ENCODE results near the gene XIST. TPM values are rescaled to one million over a fixed set of nuclear protein-coding genes. Genes with fewer than 3 reads are reported as not detected.

Gene XIST
- total and polyA plus RNA-seq, 10 of the 15 experiments (the other 5 are each of a cell fraction or from before 2014, with no cell fraction given) = 39.1 to 787 (median 91.3) TPM

- ChIA-PET POLR2A (no interaction called here), SMC1A (ENCODE audit: uncharacterized antibody, unreplicated experiment) (interaction anchor here (1.0 to 1.6 kb wide), 3 partner anchors 154 to 274 kb away, joined by 3 to 10 read pairs (median 4); no protein-coding TSS in a partner anchor), CTCF (interaction anchor here (0.6 to 5.4 kb wide), 8 partner anchors 120 to 689 kb away, joined by 3 to 45 read pairs (median 4); no protein-coding TSS in a partner anchor), RAD21 (ENCODE audit: unreplicated experiment) (interaction anchor here (1.2 kb wide), 2 partner anchors 156 to 274 kb away, joined by 3 to 4 read pairs; no protein-coding TSS in a partner anchor)
- DNase-seq (ENCODE audit: low read depth, low spot score) (no peak), FAIRE-seq (no peak), ATAC-seq (no peak)
- no peak for TF ChIP-seq ZSCAN29 (IDR thresholded peaks at IDR 0.05)
- TF ChIP-seq GABPA (IDR thresholded peaks at IDR 0.05; ENCODE audit: low read depth) = no peak
- TF ChIP-seq USF1 (IDR thresholded peaks at IDR 0.05; ENCODE audit: borderline replicate concordance, extremely low read length, insufficient read depth, low read depth, low read length) = no peak
- TF ChIP-seq JUND (IDR thresholded peaks at IDR 0.05; ENCODE audit: low read depth, low read length) = no peak
- no peak for TF ChIP-seq SREBF1 (IDR thresholded peaks at IDR 0.05; ENCODE audit: low read length)
- TF ChIP-seq ETV6 (conservative IDR thresholded peaks at IDR 0.05 in 1 of 2, IDR thresholded peaks at IDR 0.05 in 1 of 2; ENCODE audit: borderline replicate concordance in 1 of 2, low read depth in 1 of 2) = no peak
- TF ChIP-seq NFYB (IDR thresholded peaks at IDR 0.05; ENCODE audit: insufficient read depth, low read depth, low read length) = no peak
- TF ChIP-seq ZBTB11 (CRISPR knock-in tag; IDR thresholded peaks at IDR 0.05) = no peak
- TF ChIP-seq IRF5 (IDR thresholded peaks at IDR 0.05; ENCODE audit: borderline replicate concordance) = no peak
- TF ChIP-seq IKZF1 (conservative IDR thresholded peaks at IDR 0.05) = no peak
- no peak for TF ChIP-seq HDAC2 (IDR thresholded peaks at IDR 0.05)
- no peak for TF ChIP-seq POLR2A (IDR thresholded peaks at IDR 0.05; ENCODE audit: low read depth, low read length)
- Histone ChIP-seq H4K20me1 (ENCODE audit: control insufficient read depth, insufficient read depth) (no peaks in the 10 kb centered on the region), H3K4me1 (ENCODE audit: control insufficient read depth, insufficient read depth, low read length) (no peaks in the 10 kb centered on the region), H2AFZ (ENCODE audit: control insufficient read depth, low read depth, low read length) (no peak overlapping the region), H3K27me3 (replicated peaks in 1 of 2; ENCODE audit: control insufficient read depth in 2 of 2, insufficient read depth in 2 of 2, low read length in 1 of 2) (no peaks in the 10 kb centered on the region), H3K4me3 (no peak overlapping the region), H3K36me3 (ENCODE audit: control insufficient read depth in 2 of 2, insufficient read depth in 2 of 2, low read length in 1 of 2) (no peaks in the 10 kb centered on the region), H3K9me3 (replicated peaks; ENCODE audit: control insufficient read depth, insufficient read depth, low read length) (no peaks in the 10 kb centered on the region), H3K79me2 (ENCODE audit: control insufficient read depth, insufficient read depth, low read length) (no peaks in the 10 kb centered on the region), H3K4me2 (ENCODE audit: control insufficient read depth, insufficient read depth) (no peak overlapping the region), H3K9ac (ENCODE audit: control insufficient read depth, insufficient read depth, low read length) (no peak overlapping the region), H3K27ac (ENCODE audit: control insufficient read depth, insufficient read depth) (no peak overlapping the region)
- in situ Hi-C loops (cut with MboI) (loop anchor here (5.0 to 10.0 kb wide), 5 partner anchors 158 to 1585 kb away; partner anchors contain the start of gene RPS4X), intact Hi-C loops (cut with micrococcal nuclease; ENCODE audit: unreplicated experiment) (loop anchor here (5.0 kb wide), 1 partner anchor 693 kb away; no protein-coding TSS in a partner anchor)
- WGBS (ENCODE audit: insufficient coverage, insufficient replicate concordance, low lambda C conversion rate, missing lambda C conversion rate) = 5% methylated on average over 1 of the region's 1 CpG
- no TSS peak for BruUV-seq (replicated peaks)
Measured at GRCh38 chrX:73859622-73860021, 7.1 kb upstream of the XIST start.
